GM21529 (cell line): ENCODE results near the gene FKTN.

Experiments used
- ATAC-seq: cut with Tn5 transposase; IDR thresholded peaks from one replicate; pipeline ENCODE4 v1.9.1; 2021; ENCODE audit not compliant: unreplicated experiment

The FKTN gene

GRCh38 chr9:105625088-105625487 lies 67.2 kb downstream of the FKTN start:
- no peak for ATAC-seq

- ATAC-seq, result no peak
Observed at GRCh38 chr9:105632807-105633206, 74.9 kb downstream of the FKTN start.

GRCh38 chr9:105633411-105633810 lies 75.5 kb downstream of the FKTN start:
- no peak for ATAC-seq

- no peak for ATAC-seq
Observed at GRCh38 chr9:105636331-105636730, 78.4 kb downstream of the FKTN start.

- ATAC-seq, result no peak
Observed at GRCh38 chr9:105637787-105638395, 80.0 kb downstream of the FKTN start.

GRCh38 chr9:105639936-105640335 lies 82.0 kb downstream of the FKTN start:
- ATAC-seq, result peak; percentile 61

GRCh38 chr9:105643795-105644194 lies 85.9 kb downstream of the FKTN start:
- ATAC-seq, result no peak

- no peak for ATAC-seq
Observed at GRCh38 chr9:105646879-105647594, 89.1 kb downstream of the FKTN start.

GRCh38 chr9:105647595-105648349 lies 89.8 kb downstream of the FKTN start:
- ATAC-seq, result no peak

GRCh38 chr9:105651806-105652205 lies 93.9 kb downstream of the FKTN start:
- ATAC-seq, result no peak

GRCh38 chr9:105656131-105656921 lies 98.4 kb downstream of the FKTN start:
- ATAC-seq, result peak; percentile 72

- no peak for ATAC-seq
Observed at GRCh38 chr9:105658351-105658750, 100.4 kb downstream of the FKTN start.

GRCh38 chr9:105661011-105661410 lies 103.1 kb downstream of the FKTN start:
- ATAC-seq, result no peak

GRCh38 chr9:105662184-105663104 lies 104.5 kb downstream of the FKTN start, which contains the start of gene TAL2:
TAL2 (plus strand) TSS chr9:105662457; CDS start chr9:105662497, 40 bp downstream.
- peak; percentile 91 for ATAC-seq

GRCh38 chr9:105663914-105664313 lies 106.0 kb downstream of the FKTN start:
- ATAC-seq, result no peak

- ATAC-seq, result no peak
Observed at GRCh38 chr9:105667867-105668266, 109.9 kb downstream of the FKTN start.

GRCh38 chr9:105670315-105670714 lies 112.4 kb downstream of the FKTN start:
- ATAC-seq, result no peak

GRCh38 chr9:105670775-105671174 lies 112.8 kb downstream of the FKTN start:
- ATAC-seq, result no peak

- ATAC-seq, result no peak
Observed at GRCh38 chr9:105672711-105673234, 114.8 kb downstream of the FKTN start.
